ENCODE results near the gene SNORC.

SNORC gene

GRCh38 chr2:232892843-232893242 is 22.8 kb downstream of the SNORC start:
- H3K4me2 ChIP-seq (ENCODE audit: low read length), result no peak overlapping the region
- H3K27ac ChIP-seq (ENCODE audit: low read depth, low read length), result no peak overlapping the region
- no peaks in the 10 kb centered on the region for H3F3A ChIP-seq (ENCODE audit: control insufficient read depth, insufficient read depth)
- H3K4me1 ChIP-seq (ENCODE audit: control insufficient read depth, low read length), result no peaks in the 10 kb centered on the region
- H3K79me2 ChIP-seq (ENCODE audit: control insufficient read depth, low read length), result no peaks in the 10 kb centered on the region
- no peak for TF ChIP-seq CTCF (IDR thresholded peaks at IDR 0.05; ENCODE audit: low read depth, low read length, poor library complexity, severe bottlenecking)
- TF ChIP-seq EZH2phosphoT487 (IDR thresholded peaks at IDR 0.05; ENCODE audit: borderline replicate concordance, low read length), result no peak
- 0 out of 2 replicates have a peak, but pooled peaks cover 2% of the 10 kb centered on the region for H3K27me3 ChIP-seq (ENCODE audit: control insufficient read depth, low read length)
- H3K4me3 ChIP-seq (ENCODE audit: low read length), result no peak overlapping the region
- H4K20me1 ChIP-seq (ENCODE audit: control insufficient read depth, insufficient read depth, low read depth, low read length), result no peaks in the 10 kb centered on the region
- H3K9me3 ChIP-seq (ENCODE audit: control insufficient read depth, insufficient read depth, low read length), result no peaks in the 10 kb centered on the region
- no peaks in the 10 kb centered on the region for H3K36me3 ChIP-seq (ENCODE audit: control insufficient read depth, low read length)
- H3K9me2 ChIP-seq (replicated peaks; ENCODE audit: control insufficient read depth, low read length), result no peaks in the 10 kb centered on the region

GRCh38 chr2:232893834-232894233 is 23.8 kb downstream of the SNORC start:
- no peaks in the 10 kb centered on the region for H3K9me3 ChIP-seq (ENCODE audit: control insufficient read depth, insufficient read depth, low read length)

GRCh38 chr2:232894251-232894650 is 24.2 kb downstream of the SNORC start:
- no peaks in the 10 kb centered on the region for H3K9me3 ChIP-seq (ENCODE audit: control insufficient read depth, insufficient read depth, low read length)
- H3K4me2 ChIP-seq (ENCODE audit: low read length), result no peak overlapping the region
- H3K4me3 ChIP-seq (ENCODE audit: low read length), result no peak overlapping the region
- no peak for TF ChIP-seq EZH2phosphoT487 (IDR thresholded peaks at IDR 0.05; ENCODE audit: borderline replicate concordance, low read length)
- TF ChIP-seq CTCF (IDR thresholded peaks at IDR 0.05; ENCODE audit: low read depth, low read length, poor library complexity, severe bottlenecking), result no peak
- no peaks in the 10 kb centered on the region for H3F3A ChIP-seq (ENCODE audit: control insufficient read depth, insufficient read depth)
- H4K20me1 ChIP-seq (ENCODE audit: control insufficient read depth, insufficient read depth, low read depth, low read length), result no peaks in the 10 kb centered on the region
- H3K27ac ChIP-seq (ENCODE audit: low read depth, low read length), result no peak overlapping the region
- no peaks in the 10 kb centered on the region for H3K36me3 ChIP-seq (ENCODE audit: control insufficient read depth, low read length)
- no peaks in the 10 kb centered on the region for H3K79me2 ChIP-seq (ENCODE audit: control insufficient read depth, low read length)
- H3K27me3 ChIP-seq (ENCODE audit: control insufficient read depth, low read length), result 0 out of 2 replicates have a peak, but pooled peaks cover 2% of the 10 kb centered on the region
- no peaks in the 10 kb centered on the region for H3K9me2 ChIP-seq (replicated peaks; ENCODE audit: control insufficient read depth, low read length)
- no peaks in the 10 kb centered on the region for H3K4me1 ChIP-seq (ENCODE audit: control insufficient read depth, low read length)

More at GRCh38 chr2:232893834-232894233, 23.8 kb downstream of the SNORC start:
- Histone ChIP-seq H3K79me2 (ENCODE audit: control insufficient read depth, low read length) (no peaks in the 10 kb centered on the region), H4K20me1 (ENCODE audit: control insufficient read depth, insufficient read depth, low read depth, low read length) (no peaks in the 10 kb centered on the region), H3F3A (ENCODE audit: control insufficient read depth, insufficient read depth) (no peaks in the 10 kb centered on the region), H3K4me2 (ENCODE audit: low read length) (no peak overlapping the region), H3K4me3 (ENCODE audit: low read length) (no peak overlapping the region), H3K36me3 (ENCODE audit: control insufficient read depth, low read length) (no peaks in the 10 kb centered on the region), H3K27ac (ENCODE audit: low read depth, low read length) (no peak overlapping the region), H3K4me1 (ENCODE audit: control insufficient read depth, low read length) (no peaks in the 10 kb centered on the region), H3K9me2 (replicated peaks; ENCODE audit: control insufficient read depth, low read length) (no peaks in the 10 kb centered on the region), H3K27me3 (ENCODE audit: control insufficient read depth, low read length) (0 out of 2 replicates have a peak, but pooled peaks cover 2% of the 10 kb centered on the region)
- no peak for TF ChIP-seq CTCF (IDR thresholded peaks at IDR 0.05; ENCODE audit: low read depth, low read length, poor library complexity, severe bottlenecking)
- TF ChIP-seq EZH2phosphoT487 (IDR thresholded peaks at IDR 0.05; ENCODE audit: borderline replicate concordance, low read length), result no peak

All from DOHH2 (cell line).